ENCODE results near the gene LAMB4.

Gene LAMB4

DNA sequence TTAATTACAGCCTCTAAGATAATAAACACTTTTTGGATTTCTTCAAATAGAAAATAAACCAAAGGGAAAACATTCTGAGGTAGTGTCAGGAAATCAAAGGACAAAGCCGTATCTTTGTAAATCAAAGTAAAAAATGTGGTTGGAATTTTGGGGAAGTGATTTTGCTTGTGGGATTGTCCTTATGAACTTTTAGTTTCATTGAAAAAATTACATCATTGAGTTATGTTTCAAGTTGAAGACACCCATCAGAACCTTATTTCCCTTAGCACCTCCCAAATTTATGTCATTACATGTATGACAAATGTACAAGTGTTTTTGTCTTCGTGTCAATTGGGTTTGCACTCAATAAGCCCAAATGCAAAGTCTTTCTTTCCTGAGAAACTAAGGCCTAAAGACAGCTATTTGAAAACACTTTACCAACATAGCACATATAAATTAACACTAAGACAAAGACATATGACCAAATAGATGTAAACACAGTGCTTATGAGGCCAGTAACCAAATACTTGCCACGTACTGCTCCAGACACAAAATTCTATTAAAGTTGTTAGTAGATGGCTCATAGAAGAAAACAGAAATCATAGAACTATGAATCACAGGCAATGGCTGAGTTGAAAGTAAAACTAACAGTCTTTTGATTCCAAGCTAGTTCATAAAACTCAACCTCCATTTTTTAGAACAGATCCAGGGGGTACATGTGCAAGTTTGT lies 26.9 kb upstream of the LAMB4 start:
- no CpG with 5 or more reads among the region's 3 CpGs for WGBS (ENCODE audit: extremely low coverage, insufficient coverage, low lambda C conversion rate)

DNA sequence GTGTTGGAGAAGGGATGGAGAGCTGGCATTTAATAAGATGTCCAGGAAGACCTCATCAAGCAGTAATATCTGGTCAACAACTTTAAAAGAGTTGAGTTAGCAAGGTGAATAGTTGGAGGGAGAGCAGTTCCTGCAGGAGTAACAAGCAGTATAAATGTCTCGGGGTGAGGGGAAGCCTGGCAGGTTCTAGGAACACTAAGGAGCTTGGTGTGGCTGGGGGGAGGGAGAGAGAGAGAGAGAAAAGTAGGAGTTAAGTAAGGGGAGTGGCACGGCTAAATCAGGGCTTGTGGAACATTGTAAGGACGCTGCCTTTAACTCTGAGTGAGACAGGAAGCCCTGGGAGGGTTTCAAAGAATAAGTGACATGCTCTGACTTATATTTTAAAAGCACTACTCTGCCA lies 22.0 kb upstream of the LAMB4 start:
- Histone ChIP-seq H2AK5ac (ENCODE audit: low read length) (no peak overlapping the region), H4K5ac (ENCODE audit: low read length) (no peak overlapping the region), H3K23ac (ENCODE audit: low read length) (no peak overlapping the region), H3K36me3 (ENCODE audit: control insufficient read depth, insufficient read depth, low read length) (no peaks in the 10 kb centered on the region), H4K8ac (ENCODE audit: low read depth, low read length) (no peak overlapping the region), H2BK5ac (ENCODE audit: low read length) (no peak overlapping the region), H3K27ac (ENCODE audit: low read depth, low read length) (no peak overlapping the region), H2BK15ac (replicated peaks; ENCODE audit: low read depth) (no peak overlapping the region), H3K18ac (ENCODE audit: low read length) (no peak overlapping the region), H3K4me2 (ENCODE audit: low read length) (no peak overlapping the region), H3K4ac (ENCODE audit: low read depth, low read length) (no peak overlapping the region), H3K4me1 (ENCODE audit: control insufficient read depth, low read depth, low read length) (no peaks in the 10 kb centered on the region), H3K4me3 (ENCODE audit: low read length) (no peak overlapping the region), H3K56ac (ENCODE audit: low read length) (no peak overlapping the region), H3K79me2 (ENCODE audit: control insufficient read depth, insufficient read depth, low read length) (no peaks in the 10 kb centered on the region), H2BK120ac (ENCODE audit: low read depth, low read length) (no peak overlapping the region), H3K79me1 (ENCODE audit: low read length) (no peaks in the 10 kb centered on the region), H3K9ac (ENCODE audit: low read length) (no peak overlapping the region), H3K27me3 (ENCODE audit: insufficient read depth, low read length, poor library complexity) (no peaks in the 10 kb centered on the region)
- DNase-seq, result no peak
- no CpG with 5 or more reads among the region's 3 CpGs for WGBS (ENCODE audit: extremely low coverage, insufficient coverage, low lambda C conversion rate)

More for the DNA sequence above, 26.9 kb upstream of the LAMB4 start:
- no peaks in the 10 kb centered on the region for H3K4me1 ChIP-seq (ENCODE audit: control insufficient read depth, low read depth, low read length)
- no peak overlapping the region for H2BK120ac ChIP-seq (ENCODE audit: low read depth, low read length)
- H3K23ac ChIP-seq (ENCODE audit: low read length), result no peak overlapping the region
- H3K4ac ChIP-seq (ENCODE audit: low read depth, low read length), result no peak overlapping the region
- no peak overlapping the region for H4K8ac ChIP-seq (ENCODE audit: low read depth, low read length)
- H3K79me1 ChIP-seq (ENCODE audit: low read length), result no peaks in the 10 kb centered on the region
- no peak overlapping the region for H3K18ac ChIP-seq (ENCODE audit: low read length)
- no peak overlapping the region for H4K5ac ChIP-seq (ENCODE audit: low read length)
- H3K4me2 ChIP-seq (ENCODE audit: low read length), result no peak overlapping the region
- H3K27ac ChIP-seq (ENCODE audit: low read depth, low read length), result no peak overlapping the region
- H3K56ac ChIP-seq (ENCODE audit: low read length), result no peak overlapping the region
- H3K4me3 ChIP-seq (ENCODE audit: low read length), result no peak overlapping the region
- H3K79me2 ChIP-seq (ENCODE audit: control insufficient read depth, insufficient read depth, low read length), result no peaks in the 10 kb centered on the region
- DNase-seq, result no peak
- H2BK15ac ChIP-seq (replicated peaks; ENCODE audit: low read depth), result no peak overlapping the region
- no peak overlapping the region for H2AK5ac ChIP-seq (ENCODE audit: low read length)
- no peak overlapping the region for H3K9ac ChIP-seq (ENCODE audit: low read length)
- no peaks in the 10 kb centered on the region for H3K36me3 ChIP-seq (ENCODE audit: control insufficient read depth, insufficient read depth, low read length)
- no peak overlapping the region for H2BK5ac ChIP-seq (ENCODE audit: low read length)
- no peaks in the 10 kb centered on the region for H3K27me3 ChIP-seq (ENCODE audit: insufficient read depth, low read length, poor library complexity)

DNA sequence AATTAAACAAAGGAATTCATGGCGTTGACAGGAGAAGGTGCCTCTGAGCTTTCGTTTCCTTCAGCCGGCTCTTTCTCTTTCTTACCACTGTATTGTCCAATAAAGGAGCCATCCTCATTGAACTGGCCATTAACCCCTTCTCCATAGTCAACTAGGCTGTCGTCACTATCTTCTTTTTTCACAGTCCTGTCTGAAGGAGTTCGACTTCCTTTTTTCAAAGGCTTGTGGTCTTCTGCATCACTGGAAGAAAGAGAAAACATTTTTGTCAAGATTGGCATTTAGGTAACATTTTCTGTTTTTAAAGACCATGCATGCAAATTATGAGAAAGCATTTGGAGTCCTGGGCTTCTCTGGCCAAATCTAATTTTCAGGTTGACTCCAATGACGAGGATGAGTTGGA lies 19.7 kb upstream of the LAMB4 start:
- no peak overlapping the region for H3K4ac ChIP-seq (ENCODE audit: low read depth, low read length)
- H3K27me3 ChIP-seq (ENCODE audit: insufficient read depth, low read length, poor library complexity), result no peaks in the 10 kb centered on the region
- H3K4me3 ChIP-seq (ENCODE audit: low read length), result no peak overlapping the region
- H2BK120ac ChIP-seq (ENCODE audit: low read depth, low read length), result no peak overlapping the region
- no peak overlapping the region for H4K5ac ChIP-seq (ENCODE audit: low read length)
- H3K36me3 ChIP-seq (ENCODE audit: control insufficient read depth, insufficient read depth, low read length), result no peaks in the 10 kb centered on the region
- no peaks in the 10 kb centered on the region for H3K79me2 ChIP-seq (ENCODE audit: control insufficient read depth, insufficient read depth, low read length)
- no peak overlapping the region for H4K8ac ChIP-seq (ENCODE audit: low read depth, low read length)
- no peak overlapping the region for H3K23ac ChIP-seq (ENCODE audit: low read length)
- H2BK5ac ChIP-seq (ENCODE audit: low read length), result no peak overlapping the region
- H2AK5ac ChIP-seq (ENCODE audit: low read length), result no peak overlapping the region
- H3K27ac ChIP-seq (ENCODE audit: low read depth, low read length), result no peak overlapping the region
- H2BK15ac ChIP-seq (replicated peaks; ENCODE audit: low read depth), result no peak overlapping the region
- H3K9ac ChIP-seq (ENCODE audit: low read length), result no peak overlapping the region
- no peaks in the 10 kb centered on the region for H3K4me1 ChIP-seq (ENCODE audit: control insufficient read depth, low read depth, low read length)
- H3K18ac ChIP-seq (ENCODE audit: low read length), result no peak overlapping the region
- no peak for DNase-seq
- no peak overlapping the region for H3K4me2 ChIP-seq (ENCODE audit: low read length)
- no CpG with 5 or more reads among the region's 6 CpGs for WGBS (ENCODE audit: extremely low coverage, insufficient coverage, low lambda C conversion rate)
- H3K79me1 ChIP-seq (ENCODE audit: low read length), result no peaks in the 10 kb centered on the region
- H3K56ac ChIP-seq (ENCODE audit: low read length), result no peak overlapping the region

DNA sequence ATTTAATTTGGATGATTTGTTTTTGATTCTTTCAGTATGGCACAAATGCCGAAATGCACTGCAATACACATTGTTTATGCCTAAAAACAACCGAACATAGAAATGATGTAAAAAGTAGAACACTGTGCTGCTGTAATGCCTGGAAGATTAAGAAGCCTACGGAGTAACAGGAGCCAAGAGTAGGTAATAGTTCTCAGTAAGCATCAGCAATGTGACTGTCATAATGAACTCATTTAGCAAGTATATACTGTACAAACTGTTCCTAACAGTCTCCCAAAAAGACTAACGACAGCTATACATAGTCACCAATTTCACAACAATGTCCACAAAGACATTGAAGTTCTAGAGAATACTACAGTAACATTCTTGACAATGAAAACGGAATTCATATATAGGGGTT lies 19.0 kb upstream of the LAMB4 start:
- H3K56ac ChIP-seq (ENCODE audit: low read length), result no peak overlapping the region

DNA sequence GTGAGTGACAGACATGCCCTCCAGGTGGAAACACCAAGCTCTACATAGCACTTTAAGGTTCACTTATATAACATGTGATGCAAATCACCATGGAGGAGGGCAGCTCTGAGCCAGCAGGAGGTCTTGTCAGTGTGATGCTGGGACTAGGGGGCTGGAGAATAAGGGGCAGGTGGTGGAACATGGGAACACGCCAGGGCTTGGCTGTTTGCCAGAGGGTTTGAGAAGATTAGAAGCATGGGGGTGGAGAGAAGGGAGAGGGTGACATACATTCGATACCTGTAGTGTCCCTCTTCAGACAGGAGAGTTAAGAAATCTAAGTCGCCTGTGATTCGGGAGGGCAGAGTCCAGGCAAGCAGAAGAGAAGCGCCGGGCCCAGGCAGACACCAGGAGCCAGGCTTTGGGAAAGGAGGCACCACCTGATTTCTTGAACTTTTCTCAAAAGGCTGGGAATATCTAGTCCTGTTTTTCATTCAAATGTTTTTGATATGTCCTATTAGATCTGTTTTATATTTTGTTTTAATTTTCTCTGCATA lies 16.9 kb upstream of the LAMB4 start:
- no CpG with 5 or more reads among the region's 6 CpGs for WGBS (ENCODE audit: extremely low coverage, insufficient coverage, low lambda C conversion rate)
- no peaks in the 10 kb centered on the region for H3K27me3 ChIP-seq (ENCODE audit: insufficient read depth, low read length, poor library complexity)
- no peak overlapping the region for H3K27ac ChIP-seq (ENCODE audit: low read depth, low read length)
- no peak overlapping the region for H4K5ac ChIP-seq (ENCODE audit: low read length)
- H2BK5ac ChIP-seq (ENCODE audit: low read length), result no peak overlapping the region
- H3K56ac ChIP-seq (ENCODE audit: low read length), result no peak overlapping the region
- no peaks in the 10 kb centered on the region for H3K4me1 ChIP-seq (ENCODE audit: control insufficient read depth, low read depth, low read length)
- H3K4me3 ChIP-seq (ENCODE audit: low read length), result no peak overlapping the region
- H3K23ac ChIP-seq (ENCODE audit: low read length), result no peak overlapping the region
- no peak for DNase-seq
- no peak overlapping the region for H2BK15ac ChIP-seq (replicated peaks; ENCODE audit: low read depth)
- no peak overlapping the region for H2AK5ac ChIP-seq (ENCODE audit: low read length)
- no peak overlapping the region for H3K18ac ChIP-seq (ENCODE audit: low read length)
- no peak overlapping the region for H3K4ac ChIP-seq (ENCODE audit: low read depth, low read length)
- no peaks in the 10 kb centered on the region for H3K79me2 ChIP-seq (ENCODE audit: control insufficient read depth, insufficient read depth, low read length)
- H3K79me1 ChIP-seq (ENCODE audit: low read length), result no peaks in the 10 kb centered on the region
- H3K9ac ChIP-seq (ENCODE audit: low read length), result no peak overlapping the region
- H3K36me3 ChIP-seq (ENCODE audit: control insufficient read depth, insufficient read depth, low read length), result no peaks in the 10 kb centered on the region
- H4K8ac ChIP-seq (ENCODE audit: low read depth, low read length), result no peak overlapping the region
- H2BK120ac ChIP-seq (ENCODE audit: low read depth, low read length), result no peak overlapping the region
- H3K4me2 ChIP-seq (ENCODE audit: low read length), result no peak overlapping the region

More for the DNA sequence above, 19.0 kb upstream of the LAMB4 start:
- Histone ChIP-seq H4K8ac (ENCODE audit: low read depth, low read length) (no peak overlapping the region), H2BK120ac (ENCODE audit: low read depth, low read length) (no peak overlapping the region), H3K4ac (ENCODE audit: low read depth, low read length) (no peak overlapping the region), H2BK15ac (replicated peaks; ENCODE audit: low read depth) (no peak overlapping the region), H3K23ac (ENCODE audit: low read length) (no peak overlapping the region), H3K27me3 (ENCODE audit: insufficient read depth, low read length, poor library complexity) (no peaks in the 10 kb centered on the region), H3K4me2 (ENCODE audit: low read length) (no peak overlapping the region), H3K9ac (ENCODE audit: low read length) (no peak overlapping the region), H3K18ac (ENCODE audit: low read length) (no peak overlapping the region), H2BK5ac (ENCODE audit: low read length) (no peak overlapping the region), H3K4me3 (ENCODE audit: low read length) (no peak overlapping the region), H3K36me3 (ENCODE audit: control insufficient read depth, insufficient read depth, low read length) (no peaks in the 10 kb centered on the region), H3K27ac (ENCODE audit: low read depth, low read length) (no peak overlapping the region), H3K79me1 (ENCODE audit: low read length) (no peaks in the 10 kb centered on the region), H4K5ac (ENCODE audit: low read length) (no peak overlapping the region), H3K4me1 (ENCODE audit: control insufficient read depth, low read depth, low read length) (no peaks in the 10 kb centered on the region), H3K79me2 (ENCODE audit: control insufficient read depth, insufficient read depth, low read length) (no peaks in the 10 kb centered on the region), H2AK5ac (ENCODE audit: low read length) (no peak overlapping the region)
- no peak for DNase-seq
- no CpG with 5 or more reads among the region's 5 CpGs for WGBS (ENCODE audit: extremely low coverage, insufficient coverage, low lambda C conversion rate)

All from mesendoderm (in vitro differentiated cells).